HG03342 (cell line): ENCODE measurements around the gene PTPN20.
A peak's percentile ranks its signal among the peaks of the same experiment; 100 is the strongest.

ENCODE experiments used
- ATAC-seq: cut with Tn5 transposase; IDR thresholded peaks from one replicate; pipeline ENCODE4 v1.9.1; 2021; ENCODE audit warnings: mild to moderate bottlenecking, moderate library complexity; ENCODE audit not compliant: unreplicated experiment

The PTPN20 gene

GRCh38 chr10:47047577-47048525 is 136.6 kb downstream of the PTPN20 start:
- peak; percentile 56 for ATAC-seq

- no peak for ATAC-seq
Measured at GRCh38 chr10:47048526-47048905, 137.3 kb downstream of the PTPN20 start.

GRCh38 chr10:47049056-47049851 is 138.0 kb downstream of the PTPN20 start:
- no peak for ATAC-seq

- no peak for ATAC-seq
Measured at GRCh38 chr10:47049906-47050305, 138.7 kb downstream of the PTPN20 start.

- no peak for ATAC-seq
Measured at GRCh38 chr10:47050618-47051455, 139.6 kb downstream of the PTPN20 start.

- no peak for ATAC-seq
Measured at GRCh38 chr10:47051741-47052238, 140.6 kb downstream of the PTPN20 start.
